DMS153 treated with DMSO at 0.1 percent for 48 hours (cell line): ENCODE measurements around the gene PTBP1.

Experiments
- DNase-seq: peaks from one replicate; lab custom pipeline; 2025; ENCODE audit not compliant: unreplicated experiment; lab: John Stamatoyannopoulos, UW

The PTBP1 gene

GRCh38 chr19:795691-796581 lies 1.3 kb upstream of the PTBP1 start:
- DNase-seq: no peak

GRCh38 chr19:797528-798414 lies 519 bp downstream of the PTBP1 start:
- peak; percentile 13 for DNase-seq

DNA sequence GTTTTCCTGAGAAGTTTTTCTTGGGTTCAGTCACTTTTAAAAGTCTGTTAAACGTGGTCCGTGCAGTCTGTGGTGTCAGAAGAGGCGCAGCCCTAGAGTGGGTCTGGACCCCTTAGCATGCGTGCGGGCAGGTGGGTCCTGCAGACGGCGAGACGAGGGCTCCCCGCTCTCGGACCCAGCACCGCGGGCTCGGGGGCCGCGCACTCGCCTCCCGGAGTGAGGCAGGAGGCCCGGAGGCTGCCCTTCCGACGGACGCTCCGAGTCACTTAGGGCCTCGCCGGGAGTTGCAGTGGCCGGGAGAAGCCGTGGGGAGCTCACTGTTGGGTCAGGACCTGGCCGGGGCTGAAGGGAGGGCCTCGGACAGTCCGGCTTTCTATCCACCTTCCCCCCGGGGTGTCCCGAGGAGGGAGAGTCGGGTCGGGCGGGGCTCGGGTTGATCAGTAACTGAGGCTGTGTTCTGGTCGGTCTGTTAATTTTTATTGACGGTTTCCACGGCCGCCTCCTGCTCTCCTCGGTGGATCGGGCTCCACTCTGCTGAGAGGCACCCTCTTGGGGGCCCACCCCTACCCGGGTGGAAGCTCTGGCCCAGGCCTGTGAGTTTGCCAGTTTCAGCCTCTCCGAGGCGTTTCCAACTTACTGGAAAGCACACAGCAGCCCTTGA lies 1.3 kb downstream of the PTBP1 start:
- DNase-seq: no peak

DNA sequence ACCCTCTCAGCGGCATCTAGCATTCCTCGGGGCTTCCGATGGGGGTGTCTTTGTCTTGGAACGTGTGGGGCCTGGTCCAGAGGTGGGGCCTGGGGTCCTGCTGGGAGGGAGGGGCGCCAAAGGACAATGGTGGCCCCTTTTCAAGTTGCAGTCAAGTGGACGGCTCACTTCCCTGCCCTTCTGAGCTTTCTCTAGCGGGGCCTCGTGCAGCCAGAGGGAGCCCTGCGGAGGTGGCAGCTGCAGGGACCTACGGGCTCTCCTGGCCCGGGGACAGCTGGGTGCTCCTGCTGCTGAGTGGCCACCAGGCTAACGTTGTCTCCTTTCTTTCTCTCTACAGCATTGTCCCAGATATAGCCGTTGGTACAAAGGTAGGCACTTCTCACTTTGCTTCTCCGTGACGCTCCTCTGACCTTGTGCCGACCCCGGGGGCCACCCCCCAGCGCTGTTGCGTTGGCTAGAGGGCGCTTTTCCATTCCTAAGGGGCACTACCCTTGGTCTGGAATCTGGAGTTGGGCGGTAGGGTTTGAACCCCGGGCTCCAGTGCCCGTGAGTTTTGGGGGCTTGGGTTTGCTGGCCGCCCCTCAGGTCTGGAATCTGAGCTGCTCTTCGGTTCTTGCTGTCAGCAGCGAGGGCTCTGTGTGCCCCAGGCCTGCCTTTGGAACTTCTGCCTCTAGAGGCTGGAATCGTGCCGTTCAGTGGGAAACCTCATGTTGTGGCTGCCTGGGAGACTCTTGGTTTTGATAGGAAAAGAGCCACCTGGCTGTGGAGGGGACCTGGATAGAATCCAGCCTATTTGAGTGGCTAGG lies 2.0 kb downstream of the PTBP1 start:
- no peak for DNase-seq

- DNase-seq: no peak
Measured at GRCh38 chr19:800360-801029, 3.2 kb downstream of the PTBP1 start.

DNA sequence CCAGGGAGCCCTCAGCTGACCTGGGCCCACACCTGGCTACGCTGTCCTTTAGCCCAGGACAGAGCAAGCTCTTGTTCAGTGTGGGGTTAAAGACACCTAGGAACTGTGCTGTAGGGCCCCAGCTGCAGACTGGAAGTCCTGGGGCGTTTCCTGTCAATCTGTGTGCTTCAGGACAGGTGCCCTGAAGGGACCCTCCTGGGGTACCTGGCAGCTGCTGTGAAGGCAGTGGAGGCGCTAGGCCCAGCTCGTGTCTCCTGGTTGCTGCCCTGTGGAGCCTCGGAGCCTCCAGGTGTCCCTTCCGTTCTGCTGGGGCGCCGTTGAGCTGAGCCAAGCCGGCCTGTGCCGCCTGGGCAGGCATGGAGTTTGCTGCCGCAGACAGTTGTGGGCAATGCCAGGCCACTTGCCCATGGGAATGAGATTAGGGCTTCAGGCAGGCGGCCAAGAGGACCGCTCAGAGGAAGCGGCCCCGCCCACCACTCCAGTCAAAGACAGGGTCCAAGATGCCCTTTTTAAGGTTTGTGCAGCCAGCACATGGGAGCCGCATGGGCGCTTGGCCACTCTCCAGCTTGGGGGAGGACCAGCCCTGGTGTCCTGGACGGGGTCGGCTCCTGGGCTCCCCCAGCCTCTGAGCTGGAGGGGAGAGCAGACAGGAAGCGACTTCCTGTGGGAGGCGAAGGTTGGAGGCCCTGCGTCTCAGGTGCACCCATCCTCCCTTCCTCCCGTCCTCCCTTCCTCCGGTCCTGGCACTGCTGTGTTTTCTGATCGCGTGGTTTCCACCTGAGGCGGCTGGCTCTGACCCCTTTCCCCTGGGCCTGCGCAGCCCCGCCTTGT lies 4.0 kb downstream of the PTBP1 start:
- DNase-seq: no peak

DNA sequence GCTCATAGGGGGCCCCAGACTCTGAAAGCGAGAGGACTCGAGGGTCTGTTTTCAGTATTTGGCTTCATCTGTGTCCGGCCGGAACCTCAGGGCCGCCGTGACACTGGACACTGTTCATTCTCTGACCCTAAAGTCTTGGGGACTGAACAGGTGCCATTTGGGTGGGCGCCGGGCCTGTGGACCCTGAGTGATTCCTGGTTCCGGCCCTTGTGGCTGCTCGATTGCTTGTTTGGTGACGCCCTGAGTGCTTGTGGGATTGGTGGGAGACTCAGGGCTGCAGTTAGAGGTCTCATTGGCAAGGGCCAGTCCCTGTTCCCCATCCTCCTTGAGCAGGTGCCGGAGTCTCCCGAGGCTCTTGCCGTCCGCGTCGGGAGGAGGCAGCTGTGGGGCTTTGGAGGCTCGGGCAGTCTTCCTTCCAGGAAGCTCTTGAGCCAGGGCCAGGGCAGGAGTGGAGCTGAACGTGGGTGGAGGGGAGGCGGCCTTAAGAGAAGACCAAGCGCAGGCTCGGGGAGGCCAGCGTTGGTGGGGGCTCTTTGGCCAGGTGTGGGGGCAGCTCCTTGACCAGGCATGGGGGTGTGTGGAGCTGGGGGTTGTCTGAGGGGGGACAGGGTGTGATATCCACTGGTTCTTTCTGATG lies 4.7 kb downstream of the PTBP1 start:
- no peak for DNase-seq

DNA sequence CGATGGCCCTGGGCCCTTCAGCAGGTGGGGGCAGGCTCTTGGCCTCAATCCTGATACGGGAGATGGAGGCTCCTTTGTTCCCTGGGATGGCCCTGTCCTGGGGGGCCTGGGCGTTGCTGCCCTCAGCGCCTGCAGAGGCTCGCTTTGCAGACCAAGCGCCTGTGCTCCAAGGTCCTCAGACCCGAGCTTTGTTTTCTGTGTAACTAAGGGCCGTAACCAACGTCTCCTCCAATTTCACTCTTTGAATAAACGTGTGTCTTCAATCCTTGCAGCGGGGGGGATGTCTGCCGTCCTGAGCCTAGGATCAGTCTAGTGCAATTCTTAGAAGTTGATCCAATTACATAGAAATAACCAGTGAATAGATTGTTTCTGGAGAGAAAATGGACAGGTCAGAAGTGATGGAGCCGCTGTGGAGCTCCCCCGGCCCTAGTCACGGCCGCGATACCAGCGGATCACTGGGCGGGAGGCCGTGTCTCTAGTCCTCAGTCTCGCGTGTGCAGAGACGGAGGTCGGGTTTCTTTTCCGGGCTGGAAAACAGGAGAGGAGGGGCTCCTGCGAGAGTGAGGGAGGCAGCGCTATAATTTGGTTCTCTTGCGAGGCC lies 5.3 kb downstream of the PTBP1 start:
- DNase-seq: no peak

- DNase-seq: no peak
Measured at GRCh38 chr19:803099-803561, 5.9 kb downstream of the PTBP1 start.

DNA sequence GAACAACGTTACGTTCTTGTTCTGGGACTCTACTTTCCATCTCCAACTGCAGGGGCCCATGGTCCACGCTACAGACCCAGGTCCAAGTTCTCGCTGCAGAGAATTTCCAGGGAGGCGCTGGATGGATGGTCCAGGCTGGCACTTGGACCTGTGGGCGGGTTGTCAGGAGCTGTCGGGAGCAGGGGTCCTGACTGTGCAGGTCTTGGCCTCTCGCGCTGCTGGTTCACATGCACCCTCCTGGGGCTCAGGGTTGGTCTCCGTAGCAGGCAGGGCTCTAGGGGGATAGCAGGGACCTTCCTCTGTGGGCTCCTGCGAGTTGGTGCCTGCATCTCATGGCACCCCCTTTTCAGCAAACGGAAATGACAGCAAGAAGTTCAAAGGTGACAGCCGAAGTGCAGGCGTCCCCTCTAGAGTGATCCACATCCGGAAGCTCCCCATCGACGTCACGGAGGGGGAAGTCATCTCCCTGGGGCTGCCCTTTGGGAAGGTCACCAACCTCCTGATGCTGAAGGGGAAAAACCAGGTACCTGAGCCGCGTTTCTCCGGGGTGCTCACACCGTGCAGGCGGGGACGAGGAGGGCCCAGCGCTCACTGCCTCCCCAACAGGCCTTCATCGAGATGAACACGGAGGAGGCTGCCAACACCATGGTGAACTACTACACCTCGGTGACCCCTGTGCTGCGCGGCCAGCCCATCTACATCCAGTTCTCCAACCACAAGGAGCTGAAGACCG lies 6.6 kb downstream of the PTBP1 start:
- no peak for DNase-seq

GRCh38 chr19:804419-805165 lies 7.3 kb downstream of the PTBP1 start:
- DNase-seq: no peak

GRCh38 chr19:805166-805551 lies 7.9 kb downstream of the PTBP1 start:
- DNase-seq: no peak

DNA sequence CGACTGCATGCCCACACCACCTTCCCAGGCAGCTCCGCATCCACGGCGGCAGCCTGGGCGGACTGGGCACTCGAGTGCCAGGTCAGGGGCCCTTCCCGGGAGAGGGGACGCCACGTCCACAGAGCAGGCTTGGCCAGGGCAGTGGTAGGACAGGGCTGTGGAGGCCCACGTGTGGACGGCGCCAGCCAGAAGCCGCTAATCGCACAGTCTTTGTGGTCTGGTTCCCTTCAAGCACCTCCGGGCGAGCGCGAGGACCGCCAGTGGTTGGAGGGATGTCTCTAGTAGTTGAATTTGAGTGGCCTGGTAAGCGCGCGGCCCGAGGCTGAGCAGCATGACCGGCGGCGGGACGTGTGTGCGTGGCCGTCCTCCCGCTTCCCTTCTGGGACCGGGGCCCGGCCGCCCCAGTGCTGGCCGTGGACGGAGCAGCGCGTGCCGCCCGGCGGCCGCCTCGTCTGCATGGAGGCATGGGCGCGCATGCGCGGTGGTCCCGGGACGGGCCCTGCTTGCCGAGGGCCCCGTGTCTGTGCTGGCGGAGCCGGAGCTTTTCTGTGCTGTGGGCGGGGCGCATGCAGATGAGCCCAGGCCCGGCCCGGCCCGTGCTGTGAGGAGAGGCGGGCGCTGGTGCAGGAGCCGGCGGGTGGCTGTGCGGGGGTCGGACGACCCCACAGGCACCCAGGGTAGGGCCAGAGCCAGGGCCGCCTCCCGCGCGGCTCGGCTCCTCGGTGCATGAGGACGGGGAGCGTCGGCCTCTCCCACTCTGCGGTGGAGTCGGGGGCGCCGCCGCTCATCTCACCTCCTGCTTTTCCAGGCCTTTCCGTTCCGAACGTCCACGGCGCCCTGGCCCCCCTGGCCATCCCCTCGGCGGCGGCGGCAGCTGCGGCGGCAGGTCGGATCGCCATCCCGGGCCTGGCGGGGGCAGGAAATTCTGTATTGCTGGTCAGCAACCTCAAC lies 8.6 kb downstream of the PTBP1 start:
- no peak for DNase-seq

- no peak for DNase-seq
Measured at GRCh38 chr19:806815-807421, 9.7 kb downstream of the PTBP1 start.
